ENCODE data around the gene NGEF. TPM values are rescaled to one million over a fixed set of nuclear protein-coding genes. Genes with fewer than 3 reads are reported as not detected.

Gene NGEF
- total RNA-seq, 1 experiment from 2014 or later, result 71.3 TPM

DNA sequence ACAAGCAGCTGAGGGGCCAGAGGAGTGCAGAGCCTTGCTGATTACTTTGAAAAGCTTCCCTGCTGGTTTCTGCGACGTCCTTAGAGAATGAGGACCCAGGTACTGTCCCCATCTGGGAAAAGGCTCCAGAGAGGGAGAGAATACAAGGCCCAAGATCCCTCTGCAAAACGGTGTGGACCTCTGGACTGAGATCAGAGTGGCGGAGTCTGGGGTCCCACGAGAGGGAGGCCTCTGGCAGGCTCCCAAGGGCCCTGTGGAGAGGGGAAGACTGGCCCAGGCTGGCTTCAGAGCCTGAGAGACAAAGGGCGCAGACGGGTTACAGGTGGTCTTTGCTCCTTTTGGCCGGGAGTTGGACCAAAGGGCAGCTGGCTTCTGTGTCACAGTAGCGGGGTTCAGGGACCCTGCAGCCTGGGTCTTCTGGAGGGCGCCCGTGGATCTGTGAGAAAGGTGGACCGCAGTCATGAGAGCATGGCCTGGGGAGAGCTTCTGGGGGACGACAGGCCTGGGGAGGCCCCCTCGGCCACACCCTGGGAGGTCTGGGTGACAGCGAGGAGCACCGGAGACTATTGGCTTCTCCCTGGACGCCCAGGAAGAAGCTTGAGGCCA is 142.2 kb downstream of the NGEF start:
- no peaks in the 10 kb centered on the region for H3F3A ChIP-seq (ENCODE audit: low read length, unreplicated experiment)
- no peak overlapping the region for H3K4me2 ChIP-seq (ENCODE audit: low read length)
- H3K4me1 ChIP-seq (ENCODE audit: insufficient read depth, low read length), result peaks cover 7% of the 10 kb centered on the region; the same call in 1 of the 2 replicates
- ATAC-seq (no peak), DNase-seq (no peak)
- intact Hi-C loops (cut with micrococcal nuclease), result loop anchor here (10.0 kb wide), 1 partner anchor 184 kb away; no protein-coding TSS in a partner anchor
- H3K4me3 ChIP-seq (ENCODE audit: low read length), result no peak overlapping the region
- no peaks in the 10 kb centered on the region for H3K36me3 ChIP-seq (ENCODE audit: low read depth, low read length)
- no peak overlapping the region for H3K27ac ChIP-seq (ENCODE audit: low read length)
- no peaks in the 10 kb centered on the region for H3K9me3 ChIP-seq (ENCODE audit: low read length)
- ChIA-PET POLR2A (ENCODE audit: unreplicated experiment) (no interaction called here), CTCF (no interaction called here)
- TF ChIP-seq EZH2 (IDR thresholded peaks at IDR 0.05; ENCODE audit: low read length, unreplicated experiment) (no peak), EZH2phosphoT487 (IDR thresholded peaks at IDR 0.05; ENCODE audit: borderline replicate concordance, low read length) (no peak)
- TF ChIP-seq, protein P1, sequence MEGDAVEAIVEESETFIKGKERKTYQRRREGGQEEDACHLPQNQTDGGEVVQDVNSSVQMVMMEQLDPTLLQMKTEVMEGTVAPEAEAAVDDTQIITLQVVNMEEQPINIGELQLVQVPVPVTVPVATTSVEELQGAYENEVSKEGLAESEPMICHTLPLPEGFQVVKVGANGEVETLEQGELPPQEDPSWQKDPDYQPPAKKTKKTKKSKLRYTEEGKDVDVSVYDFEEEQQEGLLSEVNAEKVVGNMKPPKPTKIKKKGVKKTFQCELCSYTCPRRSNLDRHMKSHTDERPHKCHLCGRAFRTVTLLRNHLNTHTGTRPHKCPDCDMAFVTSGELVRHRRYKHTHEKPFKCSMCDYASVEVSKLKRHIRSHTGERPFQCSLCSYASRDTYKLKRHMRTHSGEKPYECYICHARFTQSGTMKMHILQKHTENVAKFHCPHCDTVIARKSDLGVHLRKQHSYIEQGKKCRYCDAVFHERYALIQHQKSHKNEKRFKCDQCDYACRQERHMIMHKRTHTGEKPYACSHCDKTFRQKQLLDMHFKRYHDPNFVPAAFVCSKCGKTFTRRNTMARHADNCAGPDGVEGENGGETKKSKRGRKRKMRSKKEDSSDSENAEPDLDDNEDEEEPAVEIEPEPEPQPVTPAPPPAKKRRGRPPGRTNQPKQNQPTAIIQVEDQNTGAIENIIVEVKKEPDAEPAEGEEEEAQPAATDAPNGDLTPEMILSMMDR (conservative IDR thresholded peaks at IDR 0.05; ENCODE audit: low read depth, low read length), result no peak
- H3K9me2 ChIP-seq (replicated peaks; ENCODE audit: low read length), result no peaks in the 10 kb centered on the region
- no TSS peak for BruUV-seq (replicated peaks)
- H2AFZ ChIP-seq (ENCODE audit: low read length), result no peak overlapping the region
- peaks cover 9% of the 10 kb centered on the region for H3K79me2 ChIP-seq (ENCODE audit: low read length)
- H3K27me3 ChIP-seq (ENCODE audit: low read length), result no peaks in the 10 kb centered on the region
- no peak overlapping the region for H3K9ac ChIP-seq (ENCODE audit: low read length)
- no peaks in the 10 kb centered on the region for H4K20me1 ChIP-seq (ENCODE audit: low read length)

DNA sequence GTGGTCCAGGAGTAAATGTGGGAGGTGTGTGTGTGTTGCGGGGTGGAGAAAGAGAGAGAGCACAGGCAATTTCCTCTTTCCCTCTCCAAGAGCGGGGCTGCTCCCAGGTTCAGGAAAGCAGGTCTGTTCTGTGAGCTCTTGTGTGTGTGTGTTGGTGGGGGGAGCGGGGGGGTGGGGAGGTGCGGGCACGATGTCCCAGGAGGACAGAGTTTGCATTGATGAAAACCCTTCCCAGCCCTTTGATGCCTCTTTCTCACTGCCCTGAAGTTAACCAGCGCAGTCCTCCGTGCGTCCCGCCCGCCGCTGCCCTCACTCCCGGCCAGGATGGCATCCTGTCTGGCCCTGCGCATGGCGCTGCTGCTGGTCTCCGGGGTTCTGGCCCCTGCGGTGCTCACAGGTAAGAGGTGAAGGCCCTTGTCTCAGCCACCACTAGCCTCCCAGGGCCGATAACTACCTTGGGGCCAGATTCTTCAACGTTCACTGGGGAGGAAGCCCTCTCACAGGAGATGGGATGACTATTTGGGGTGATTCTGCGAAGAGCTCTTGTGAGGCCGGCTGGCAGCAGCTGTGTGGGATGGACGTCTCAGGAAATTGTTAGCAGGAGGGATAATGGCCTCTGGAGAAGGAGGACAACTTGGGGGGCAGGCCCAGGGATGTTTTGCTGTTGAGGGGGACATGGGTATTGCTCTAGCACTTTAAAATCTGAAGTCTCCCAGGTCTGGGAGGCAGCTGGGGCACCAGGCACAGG is 142.9 kb downstream of the NGEF start, which contains the start of gene SNORC:
SNORC (plus strand) TSS at position 247 of the 748 bp plus-strand sequence; CDS start at position 325, 78 bp downstream.
- 0 out of 2 replicates have a peak, but pooled peaks cover 2% of the 10 kb centered on the region for H3K79me2 ChIP-seq (ENCODE audit: low read length)
- no peaks in the 10 kb centered on the region for H4K20me1 ChIP-seq (ENCODE audit: low read length)
- intact Hi-C loops (cut with micrococcal nuclease), result loop anchor here (10.0 kb wide), 1 partner anchor 185 kb away; no protein-coding TSS in a partner anchor
- no peaks in the 10 kb centered on the region for H3K9me3 ChIP-seq (ENCODE audit: low read length)
- H3K4me2 ChIP-seq (ENCODE audit: low read length), result no peak within 1 kb of the TSS
- H3K27ac ChIP-seq (ENCODE audit: low read length), result no peak within 1 kb of the TSS
- no peak within 1 kb of the TSS for H2AFZ ChIP-seq (ENCODE audit: low read length)
- ATAC-seq (no peak), DNase-seq (no peak)
- TF ChIP-seq EZH2phosphoT487 (IDR thresholded peaks at IDR 0.05; ENCODE audit: borderline replicate concordance, low read length) (no peak), EZH2 (IDR thresholded peaks at IDR 0.05; ENCODE audit: low read length, unreplicated experiment) (no peak)
- TF ChIP-seq, protein P1 (conservative IDR thresholded peaks at IDR 0.05; ENCODE audit: low read depth, low read length), result no peak
- no peaks in the 10 kb centered on the region for H3K27me3 ChIP-seq (ENCODE audit: low read length)
- no peak within 1 kb of the TSS for H3K4me3 ChIP-seq (ENCODE audit: low read length)
- no peaks in the 10 kb centered on the region for H3F3A ChIP-seq (ENCODE audit: low read length, unreplicated experiment)
- POLR2A ChIA-PET (ENCODE audit: unreplicated experiment), result no interaction called here
- H3K9ac ChIP-seq (ENCODE audit: low read length), result no peak within 1 kb of the TSS
- no peaks in the 10 kb centered on the region for H3K9me2 ChIP-seq (replicated peaks; ENCODE audit: low read length)
- no TSS peak for BruUV-seq (replicated peaks)
- peaks cover 2% of the 10 kb centered on the region; the same call in 1 of the 2 replicates for H3K4me1 ChIP-seq (ENCODE audit: insufficient read depth, low read length)
- CTCF ChIA-PET, result no interaction called here
- H3K36me3 ChIP-seq (ENCODE audit: low read depth, low read length), result no peaks in the 10 kb centered on the region
